Keratinocyte (primary cell): ENCODE data around the gene MINDY4. TPM values are rescaled to one million over a fixed set of nuclear protein-coding genes. Genes with fewer than 3 reads are reported as not detected.

ENCODE experiments used
- DNase-seq: peaks from one replicate; pipeline ENCODE4 v3.0.0-alpha.2; 2011; ENCODE audit warnings: low read depth, missing footprints, low spot score
- FAIRE-seq: peaks from 2 replicates; lab custom pipeline; 2011; peaks lifted over from hg19 to GRCh38; lab: Jason Lieb, UNC
- H2AFZ ChIP-seq: 2 replicates; pipeline ENCODE4 v1.6.0; 2012; ENCODE audit warnings: low read length, control low read depth, inconsistent platforms; ENCODE audit not compliant: control insufficient read depth
- H3K27ac ChIP-seq: 2 replicates; pipeline ENCODE4 v1.5.1; 2011; ENCODE audit warnings: low read length; ENCODE audit not compliant: control insufficient read depth, insufficient read depth
- H3K27me3 ChIP-seq: 3 replicates; pipeline ENCODE4 v1.6.0; 2011; ENCODE audit warnings: low read length; ENCODE audit not compliant: control insufficient read depth, insufficient read depth; ENCODE audit errors: extremely low read depth
- H3K36me3 ChIP-seq, 2 experiments: 2 replicates in 1 of 2; 3 replicates in 1 of 2; pipeline ENCODE4 v1.5.1; 2011; ENCODE audit warnings: low read length in 2 of 2, mild to moderate bottlenecking in 1 of 2; ENCODE audit not compliant: control insufficient read depth in 2 of 2, insufficient read depth in 2 of 2; ENCODE audit errors: extremely low read depth in 1 of 2
- H3K4me1 ChIP-seq: 3 replicates; pipeline ENCODE4 v1.5.1; 2011; ENCODE audit warnings: low read length; ENCODE audit not compliant: control insufficient read depth, insufficient read depth; ENCODE audit errors: extremely low read depth
- H3K4me2 ChIP-seq: 3 replicates; pipeline ENCODE4 v1.6.0; 2011; ENCODE audit warnings: low read depth, low read length; ENCODE audit not compliant: control insufficient read depth, insufficient read depth; ENCODE audit errors: extremely low read depth
- H3K4me3 ChIP-seq, 3 experiments: fragments of 200-600 bp in 1 of 3; sonication (generic) in 1 of 3; 2 replicates in 2 of 3; 3 replicates in 1 of 3; pipeline ENCODE4 v1.5.1; 2011 to 2016; ENCODE audit warnings: low read length in 3 of 3, mild to moderate bottlenecking in 3 of 3, control low read depth in 2 of 3, inconsistent platforms in 1 of 3, low read depth in 1 of 3, mixed read lengths in 1 of 3, mixed run types in 1 of 3, moderate library complexity in 1 of 3; ENCODE audit not compliant: control insufficient read depth in 2 of 3, insufficient read depth in 2 of 3; ENCODE audit errors: extremely low read depth in 1 of 3
- H3K79me2 ChIP-seq: 2 replicates; pipeline ENCODE4 v1.6.0; 2012; ENCODE audit warnings: low read length; ENCODE audit not compliant: control insufficient read depth, insufficient read depth
- H3K9ac ChIP-seq: 3 replicates; pipeline ENCODE4 v1.6.0; 2011; ENCODE audit warnings: low read length; ENCODE audit not compliant: control insufficient read depth, insufficient read depth; ENCODE audit errors: extremely low read depth
- H3K9me1 ChIP-seq: 3 replicates; pipeline ENCODE4 v1.6.0; 2011; ENCODE audit warnings: low read length; ENCODE audit not compliant: control insufficient read depth, insufficient read depth; ENCODE audit errors: extremely low read depth
- H3K9me3 ChIP-seq: 2 replicates; pipeline ENCODE4 v1.5.1; 2012; ENCODE audit warnings: low read depth, low read length; ENCODE audit not compliant: control insufficient read depth
- H4K20me1 ChIP-seq: 3 replicates; pipeline ENCODE4 v1.6.0; 2011; ENCODE audit warnings: low read length; ENCODE audit not compliant: control insufficient read depth, insufficient read depth; ENCODE audit errors: extremely low read depth
- EZH2 ChIP-seq: IDR thresholded peaks from one replicate; pipeline ENCODE4 v1.6.1; 2012; ENCODE audit warnings: inconsistent platforms, mild to moderate bottlenecking, low read length, moderate library complexity
- dilution Hi-C: fragments of 300-500 bp; cut with MboI; formaldehyde crosslinking; loops from one replicate; pipeline ENCODE4 v1.7.0; 2020; ENCODE audit warnings: low sequenced_read_pairs; ENCODE audit not compliant: extremely low pct_ligation_motif_present
- polyA plus RNA-seq, 5 experiments: library from polyadenylated mRNA; depleted of rRNA in 3 of 5; stranded (reverse) in 3 of 5; stranded (forward) in 1 of 5; unstranded in 1 of 5; fragments of >200 nt; gene quantifications; 1 replicate in 1 of 5; 2 replicates in 3 of 5; 3 replicates in 1 of 5; pipeline versions ENCODE4 v1.2.1 to v1.2.3, GENCODE V29; 2011 to 2012; ENCODE audit warnings: missing spikeins in 2 of 5, low read depth in 1 of 5, low replicate concordance in 1 of 5
- TF ChIP-seq, protein P1 (sequence below), 3 experiments: IDR thresholded peaks in 1 of 3; conservative IDR thresholded peaks in 1 of 3; optimal IDR thresholded peaks in 1 of 3; 2 replicates in 2 of 3; 3 replicates in 1 of 3; pipeline versions ENCODE3 to v1.5.1; 2011; ENCODE audit warnings: low read length in 3 of 3, mild to moderate bottlenecking in 3 of 3, moderate library complexity in 2 of 3, control low read depth in 1 of 3, inconsistent platforms in 1 of 3; ENCODE audit not compliant: insufficient read depth in 2 of 3; ENCODE audit errors: extremely low read depth in 1 of 3

MINDY4 gene
- polyA plus RNA-seq, 1 donor (not counting 4 experiments of a cell fraction or from before 2014, with no cell fraction given), result 1.5 TPM

DNA sequence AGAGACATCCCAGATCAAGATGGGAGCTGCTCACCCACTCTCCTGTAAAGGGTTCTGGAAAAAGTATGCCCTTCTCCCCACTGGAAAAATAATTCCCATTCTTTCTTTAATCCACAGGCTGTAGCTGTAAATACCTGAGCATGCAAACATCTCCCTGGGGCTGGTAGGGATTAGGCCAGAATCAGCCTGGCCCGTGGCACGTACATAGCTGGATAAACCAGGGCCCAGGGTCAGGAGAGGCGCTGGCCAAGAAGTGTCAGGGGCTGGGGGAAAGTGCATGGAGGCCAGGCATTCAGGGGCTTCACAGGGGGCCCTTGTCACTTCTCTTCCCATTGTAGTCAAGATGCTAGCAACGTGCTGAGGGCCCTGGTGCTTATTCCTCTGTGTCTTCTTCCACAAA is 109.7 kb downstream of the MINDY4 start:
- H3K27me3 ChIP-seq, result no peaks in the 10 kb centered on the region
- dilution Hi-C loops, result no loop called here
- no peak for FAIRE-seq
- H3K4me3 ChIP-seq, result no peak overlapping the region
- no peaks in the 10 kb centered on the region for H3K9me3 ChIP-seq
- no peaks in the 10 kb centered on the region for H3K79me2 ChIP-seq
- no peak overlapping the region for H3K4me2 ChIP-seq
- H3K9me1 ChIP-seq, result no peaks in the 10 kb centered on the region
- H3K27ac ChIP-seq, result no peak overlapping the region
- no peak overlapping the region for H2AFZ ChIP-seq
- H3K4me1 ChIP-seq, result no peaks in the 10 kb centered on the region
- H3K9ac ChIP-seq, result no peak overlapping the region
- no peak for DNase-seq
- H3K36me3 ChIP-seq, result no peaks in the 10 kb centered on the region
- no peaks in the 10 kb centered on the region for H4K20me1 ChIP-seq
- no peak for TF ChIP-seq EZH2
- TF ChIP-seq, protein P1, sequence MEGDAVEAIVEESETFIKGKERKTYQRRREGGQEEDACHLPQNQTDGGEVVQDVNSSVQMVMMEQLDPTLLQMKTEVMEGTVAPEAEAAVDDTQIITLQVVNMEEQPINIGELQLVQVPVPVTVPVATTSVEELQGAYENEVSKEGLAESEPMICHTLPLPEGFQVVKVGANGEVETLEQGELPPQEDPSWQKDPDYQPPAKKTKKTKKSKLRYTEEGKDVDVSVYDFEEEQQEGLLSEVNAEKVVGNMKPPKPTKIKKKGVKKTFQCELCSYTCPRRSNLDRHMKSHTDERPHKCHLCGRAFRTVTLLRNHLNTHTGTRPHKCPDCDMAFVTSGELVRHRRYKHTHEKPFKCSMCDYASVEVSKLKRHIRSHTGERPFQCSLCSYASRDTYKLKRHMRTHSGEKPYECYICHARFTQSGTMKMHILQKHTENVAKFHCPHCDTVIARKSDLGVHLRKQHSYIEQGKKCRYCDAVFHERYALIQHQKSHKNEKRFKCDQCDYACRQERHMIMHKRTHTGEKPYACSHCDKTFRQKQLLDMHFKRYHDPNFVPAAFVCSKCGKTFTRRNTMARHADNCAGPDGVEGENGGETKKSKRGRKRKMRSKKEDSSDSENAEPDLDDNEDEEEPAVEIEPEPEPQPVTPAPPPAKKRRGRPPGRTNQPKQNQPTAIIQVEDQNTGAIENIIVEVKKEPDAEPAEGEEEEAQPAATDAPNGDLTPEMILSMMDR (optimal IDR thresholded peaks at IDR 0.05 in 1 of 3, IDR thresholded peaks at IDR 0.05 in 1 of 3, conservative IDR thresholded peaks at IDR 0.05 in 1 of 3; ENCODE audit: extremely low read depth in 1 of 3, insufficient read depth in 2 of 3, low read length in 3 of 3), result no peak

- Histone ChIP-seq H3K9me1 (no peaks in the 10 kb centered on the region), H3K79me2 (no peaks in the 10 kb centered on the region), H3K4me1 (no peaks in the 10 kb centered on the region), H3K27me3 (no peaks in the 10 kb centered on the region), H3K36me3 (no peaks in the 10 kb centered on the region), H2AFZ (no peak overlapping the region), H4K20me1 (no peaks in the 10 kb centered on the region), H3K27ac (no peak overlapping the region), H3K4me2 (no peak overlapping the region), H3K4me3 (no peak overlapping the region), H3K9me3 (no peaks in the 10 kb centered on the region), H3K9ac (no peak overlapping the region)
- no peak for FAIRE-seq
- TF ChIP-seq, protein P1 (optimal IDR thresholded peaks at IDR 0.05 in 1 of 3, IDR thresholded peaks at IDR 0.05 in 1 of 3, conservative IDR thresholded peaks at IDR 0.05 in 1 of 3; ENCODE audit: extremely low read depth in 1 of 3, insufficient read depth in 2 of 3, low read length in 3 of 3), result no peak
- TF ChIP-seq EZH2, result no peak
- no peak for DNase-seq
- dilution Hi-C loops, result no loop called here
Observed at GRCh38 chr7:30881448-30881847, 110.2 kb downstream of the MINDY4 start.
